Breast epithelium (tissue), 4 donors: Measurements from ENCODE around the gene SUV39H2. TPM values are rescaled to one million over a fixed set of nuclear protein-coding genes. Genes with fewer than 3 reads are reported as not detected.

ENCODE experiments used
- DNase-seq, 2 donors: peaks; one replicate each; pipeline ENCODE4 v3.0.0-alpha.2; 2019; ENCODE audit warnings: low spot score in 2 of 2
- H3K27ac ChIP-seq, 2 donors: fragments of 200-600 bp; sonication (generic) in 1 of 2; one replicate each; pipeline ENCODE4 v1.5.1; 2016 to 2019; ENCODE audit warnings: mild to moderate bottlenecking in 1 of 2
- H3K27me3 ChIP-seq, 2 donors: fragments of 200-600 bp; sonication (generic) in 1 of 2; one replicate each; pipeline versions ENCODE4 v1.5.1 to v1.6.0; 2017 to 2019; ENCODE audit warnings: control low read depth in 1 of 2, mild to moderate bottlenecking in 1 of 2
- H3K36me3 ChIP-seq: fragments of 200-600 bp; one replicate; pipeline ENCODE4 v1.5.1; 2019
- H3K4me1 ChIP-seq, 2 donors: fragments of 200-600 bp; sonication (generic); one replicate each; pipeline ENCODE4 v1.5.1; 2016 to 2019; ENCODE audit warnings: control low read depth in 1 of 2
- H3K4me3 ChIP-seq, 3 donors: fragments of 200-600 bp; sonication (generic); 1 replicate in 2 of 3; 2 replicates in 1 of 3; pipeline ENCODE4 v1.5.1; 2016 to 2019; ENCODE audit warnings: mild to moderate bottlenecking in 3 of 3, moderate library complexity in 2 of 3
- H3K9me3 ChIP-seq, 2 donors: fragments of 200-600 bp; sonication (generic) in 1 of 2; one replicate each; pipeline ENCODE4 v1.5.1; 2016 to 2019; ENCODE audit warnings: control low read depth in 1 of 2
- CTCF ChIP-seq, 3 donors: fragments of 450-650 bp; IDR thresholded peaks; one replicate each; pipeline ENCODE4 v1.5.1; 2016 to 2017; ENCODE audit warnings: antibody characterized with exemption in 3 of 3, mild to moderate bottlenecking in 3 of 3, moderate library complexity in 3 of 3
- POLR2A ChIP-seq: fragments of 450-650 bp; IDR thresholded peaks from one replicate; pipeline ENCODE4 v1.6.1; 2016; ENCODE audit warnings: antibody characterized with exemption, mild to moderate bottlenecking, moderate library complexity
- POLR2AphosphoS5 ChIP-seq, 3 donors: sonication (generic); formaldehyde crosslinking; IDR thresholded peaks; one replicate each; pipeline ENCODE4 v1.6.1; 2017; ENCODE audit warnings: antibody characterized with exemption in 3 of 3
- intact Hi-C: fragments of 100-400 bp; cut with DNase I; formaldehyde crosslinking; loops from one replicate; pipeline ENCODE4 v1.15.1; 2023; ENCODE audit warnings: low total_unique reads
- total RNA-seq, 3 donors: library from RNA; depleted of rRNA; stranded (reverse); fragments of >200 nt; gene quantifications; one replicate each; pipeline ENCODE4 v1.1.0, GENCODE V29; 2016

The SUV39H2 gene
- total RNA-seq, 3 donors from 2014 or later: 4.6 to 7.5 (median 5.6) TPM

GRCh38 chr10:14889318-14889717, 10.7 kb downstream of the SUV39H2 start:
- H3K4me1 ChIP-seq: no peaks in the 10 kb centered on the region
- H3K4me3 ChIP-seq: no peak overlapping the region
- H3K36me3 ChIP-seq: no peaks in the 10 kb centered on the region
- H3K27ac ChIP-seq: no peak overlapping the region
- H3K9me3 ChIP-seq: no peaks in the 10 kb centered on the region
- no peak for DNase-seq
- intact Hi-C loops: no loop called here
- H3K27me3 ChIP-seq: no peaks in the 10 kb centered on the region
- no peak for TF ChIP-seq POLR2A
- TF ChIP-seq POLR2AphosphoS5 (IDR thresholded peaks at IDR 0.05): no peak
- TF ChIP-seq CTCF (IDR thresholded peaks at IDR 0.05): no peak

- DNase-seq: no peak
- no peak overlapping the region for H3K27ac ChIP-seq
- no peaks in the 10 kb centered on the region for H3K36me3 ChIP-seq
- no peak overlapping the region for H3K4me3 ChIP-seq
- H3K9me3 ChIP-seq: no peaks in the 10 kb centered on the region
- intact Hi-C loops: no loop called here
- H3K27me3 ChIP-seq: no peaks in the 10 kb centered on the region
- no peaks in the 10 kb centered on the region for H3K4me1 ChIP-seq
- TF ChIP-seq CTCF (IDR thresholded peaks at IDR 0.05): no peak
- TF ChIP-seq POLR2A: no peak
- no peak for TF ChIP-seq POLR2AphosphoS5 (IDR thresholded peaks at IDR 0.05)
Observed at GRCh38 chr10:14891151-14891550, 12.5 kb downstream of the SUV39H2 start.

GRCh38 chr10:14904316-14904732, 25.7 kb downstream of the SUV39H2 start:
- Histone ChIP-seq H3K36me3 (no peaks in the 10 kb centered on the region), H3K27me3 (no peaks in the 10 kb centered on the region), H3K4me3 (no peak overlapping the region), H3K4me1 (no peaks in the 10 kb centered on the region), H3K9me3 (no peaks in the 10 kb centered on the region), H3K27ac (no peak overlapping the region)
- intact Hi-C loops: no loop called here
- DNase-seq: no peak
- no peak for TF ChIP-seq POLR2A
- no peak for TF ChIP-seq CTCF (IDR thresholded peaks at IDR 0.05)
- no peak for TF ChIP-seq POLR2AphosphoS5 (IDR thresholded peaks at IDR 0.05)

- no peaks in the 10 kb centered on the region for H3K9me3 ChIP-seq
- TF ChIP-seq CTCF (IDR thresholded peaks at IDR 0.05): no peak
- TF ChIP-seq POLR2A: no peak
- TF ChIP-seq POLR2AphosphoS5 (IDR thresholded peaks at IDR 0.05): no peak
- H3K36me3 ChIP-seq: no peaks in the 10 kb centered on the region
- intact Hi-C loops: no loop called here
- no peaks in the 10 kb centered on the region for H3K27me3 ChIP-seq
- H3K27ac ChIP-seq: no peak overlapping the region
- no peak for DNase-seq
- no peak overlapping the region for H3K4me3 ChIP-seq
- no peaks in the 10 kb centered on the region for H3K4me1 ChIP-seq
Observed at GRCh38 chr10:14904864-14905263, 26.2 kb downstream of the SUV39H2 start.

GRCh38 chr10:14905890-14906289, 27.2 kb downstream of the SUV39H2 start:
- Histone ChIP-seq H3K36me3 (no peaks in the 10 kb centered on the region), H3K27me3 (no peaks in the 10 kb centered on the region), H3K4me3 (no peak overlapping the region), H3K9me3 (no peaks in the 10 kb centered on the region), H3K4me1 (no peaks in the 10 kb centered on the region), H3K27ac (no peak overlapping the region)
- intact Hi-C loops: no loop called here
- DNase-seq: no peak
- TF ChIP-seq CTCF (IDR thresholded peaks at IDR 0.05) (no peak), POLR2A (no peak), POLR2AphosphoS5 (IDR thresholded peaks at IDR 0.05) (no peak)
